Measurements from ENCODE around the gene DNAJB6. TPM values are rescaled to one million over a fixed set of nuclear protein-coding genes. Genes with fewer than 3 reads are reported as not detected.

The DNAJB6 gene
- total and polyA plus RNA-seq, 2 experiments from 2014 or later = 92.2 to 110 TPM

DNA sequence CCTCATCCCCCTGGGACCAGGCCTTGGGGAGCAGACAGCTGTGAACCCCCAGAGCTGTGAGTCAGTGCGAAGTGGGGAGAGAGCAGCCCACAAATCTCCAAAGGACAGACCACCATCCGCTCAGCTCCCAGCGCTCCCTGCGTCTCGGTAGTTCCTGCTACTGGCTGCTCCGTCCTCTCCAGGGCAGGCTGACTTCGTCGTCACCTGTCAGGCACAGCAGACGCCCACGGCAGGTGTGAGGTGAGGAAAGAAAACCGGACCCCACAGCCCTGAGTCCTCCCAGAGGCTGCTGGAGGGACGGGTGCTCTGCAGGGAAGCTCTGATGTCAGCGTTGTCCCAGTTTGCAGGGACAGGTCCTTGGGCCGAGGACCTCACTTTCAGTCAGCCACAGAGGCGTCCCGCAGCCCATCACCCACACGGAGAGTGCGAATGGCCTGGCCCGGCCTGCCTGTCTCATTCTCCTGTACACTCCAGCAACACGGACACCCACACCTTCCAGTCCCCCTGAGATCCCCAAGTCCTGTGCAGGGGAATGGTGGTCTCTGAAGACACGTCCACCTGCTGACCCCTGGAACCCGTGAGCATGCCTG, 95.2 kb downstream of the DNAJB6 start:
- H3K4me1 ChIP-seq (ENCODE audit: insufficient read depth) = no peaks in the 10 kb centered on the region
- H3K9me3 ChIP-seq (ENCODE audit: low read depth) = no peaks in the 10 kb centered on the region
- H3K27ac ChIP-seq = no peak overlapping the region
- no peaks in the 10 kb centered on the region for H3K9me2 ChIP-seq (replicated peaks; ENCODE audit: insufficient read depth)
- no peak for DNase-seq (ENCODE audit: low spot score)
- H2AFZ ChIP-seq = peak overlapping the region; percentile 76
- H3K4me2 ChIP-seq = peak overlapping the region; percentile 91
- H3K36me3 ChIP-seq (replicated peaks; ENCODE audit: insufficient read depth, low read depth) = no peaks in the 10 kb centered on the region
- no peak for TF ChIP-seq EZH2 (IDR thresholded peaks at IDR 0.05; ENCODE audit: borderline replicate concordance)
- TF ChIP-seq, protein P1, sequence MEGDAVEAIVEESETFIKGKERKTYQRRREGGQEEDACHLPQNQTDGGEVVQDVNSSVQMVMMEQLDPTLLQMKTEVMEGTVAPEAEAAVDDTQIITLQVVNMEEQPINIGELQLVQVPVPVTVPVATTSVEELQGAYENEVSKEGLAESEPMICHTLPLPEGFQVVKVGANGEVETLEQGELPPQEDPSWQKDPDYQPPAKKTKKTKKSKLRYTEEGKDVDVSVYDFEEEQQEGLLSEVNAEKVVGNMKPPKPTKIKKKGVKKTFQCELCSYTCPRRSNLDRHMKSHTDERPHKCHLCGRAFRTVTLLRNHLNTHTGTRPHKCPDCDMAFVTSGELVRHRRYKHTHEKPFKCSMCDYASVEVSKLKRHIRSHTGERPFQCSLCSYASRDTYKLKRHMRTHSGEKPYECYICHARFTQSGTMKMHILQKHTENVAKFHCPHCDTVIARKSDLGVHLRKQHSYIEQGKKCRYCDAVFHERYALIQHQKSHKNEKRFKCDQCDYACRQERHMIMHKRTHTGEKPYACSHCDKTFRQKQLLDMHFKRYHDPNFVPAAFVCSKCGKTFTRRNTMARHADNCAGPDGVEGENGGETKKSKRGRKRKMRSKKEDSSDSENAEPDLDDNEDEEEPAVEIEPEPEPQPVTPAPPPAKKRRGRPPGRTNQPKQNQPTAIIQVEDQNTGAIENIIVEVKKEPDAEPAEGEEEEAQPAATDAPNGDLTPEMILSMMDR (IDR thresholded peaks at IDR 0.05; ENCODE audit: poor library complexity) = no peak
- TF ChIP-seq EZH2phosphoT487 (IDR thresholded peaks at IDR 0.05; ENCODE audit: low read depth, severe bottlenecking, unreplicated experiment) = no peak
- H3K4me3 ChIP-seq = no peak overlapping the region
- no peaks in the 10 kb centered on the region for H3K79me2 ChIP-seq
- no peaks in the 10 kb centered on the region for H4K20me1 ChIP-seq (ENCODE audit: insufficient read depth, poor library complexity, severe bottlenecking)
- 80% methylated on average over 22 of the region's 22 CpGs for WGBS (ENCODE audit: low lambda C conversion rate, missing lambda C conversion rate)
- no peaks in the 10 kb centered on the region for H3K27me3 ChIP-seq

DNA sequence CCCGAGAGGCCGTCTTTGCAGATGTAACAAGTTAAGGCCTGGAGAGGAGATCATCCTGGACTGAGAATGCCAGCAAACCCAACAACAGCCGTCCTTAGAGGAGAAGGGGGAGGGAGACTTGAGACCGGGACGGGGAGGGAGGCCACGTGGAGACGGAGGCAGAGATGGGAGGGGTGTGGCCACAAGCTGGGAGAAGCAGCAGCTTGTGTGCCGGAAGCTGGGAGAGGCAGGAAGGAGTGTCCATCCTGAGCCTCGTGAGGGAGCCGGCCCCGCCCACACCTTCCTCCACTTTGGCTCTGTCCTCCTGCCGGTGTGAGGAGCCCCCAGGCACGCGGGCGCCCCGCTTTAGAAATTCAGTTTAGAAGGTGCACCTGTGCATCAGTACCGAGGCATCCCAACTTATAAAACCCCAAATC, 95.7 kb downstream of the DNAJB6 start:
- Histone ChIP-seq H3K9me2 (replicated peaks; ENCODE audit: insufficient read depth) (no peaks in the 10 kb centered on the region), H2AFZ (peak overlapping the region; percentile 76), H4K20me1 (ENCODE audit: insufficient read depth, poor library complexity, severe bottlenecking) (no peaks in the 10 kb centered on the region), H3K27me3 (no peaks in the 10 kb centered on the region), H3K4me1 (ENCODE audit: insufficient read depth) (no peaks in the 10 kb centered on the region), H3K79me2 (no peaks in the 10 kb centered on the region), H3K36me3 (replicated peaks; ENCODE audit: insufficient read depth, low read depth) (no peaks in the 10 kb centered on the region), H3K4me3 (peak overlapping the region; percentile 34), H3K27ac (peak overlapping the region; percentile 63), H3K9me3 (ENCODE audit: low read depth) (no peaks in the 10 kb centered on the region), H3K4me2 (peak overlapping the region; percentile 91)
- peak; percentile 88 for DNase-seq (ENCODE audit: low spot score)
- TF ChIP-seq, protein P1 (IDR thresholded peaks at IDR 0.05; ENCODE audit: poor library complexity) = no peak
- TF ChIP-seq EZH2phosphoT487 (IDR thresholded peaks at IDR 0.05; ENCODE audit: low read depth, severe bottlenecking, unreplicated experiment) (no peak), EZH2 (IDR thresholded peaks at IDR 0.05; ENCODE audit: borderline replicate concordance) (no peak)
- 19% methylated on average over 16 of the region's 17 CpGs for WGBS (ENCODE audit: low lambda C conversion rate, missing lambda C conversion rate)

DNA sequence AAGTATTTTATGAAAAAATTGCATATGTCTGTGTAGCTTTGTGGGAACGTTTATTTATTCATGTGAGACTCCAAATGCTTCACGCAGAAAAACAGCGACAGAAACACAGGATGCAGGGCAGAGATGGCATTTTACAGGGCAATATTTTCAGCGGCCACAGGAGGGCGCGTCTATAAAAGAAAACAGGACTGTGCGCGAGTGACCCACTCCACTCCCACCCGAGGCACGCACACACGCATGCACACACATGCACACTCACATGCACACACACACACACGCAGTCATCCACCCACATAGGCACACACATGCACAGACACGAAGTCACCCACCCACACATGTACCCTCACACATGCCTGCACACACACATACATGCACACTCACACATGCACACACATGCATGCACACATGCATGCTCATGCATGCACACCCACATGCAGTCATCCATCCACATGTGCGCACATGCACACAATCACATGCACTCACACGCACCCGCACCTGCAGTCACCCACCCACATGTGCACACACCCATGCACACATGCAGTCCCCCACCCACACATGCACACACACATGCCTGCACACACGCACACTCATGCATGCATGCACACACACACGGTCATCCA, 96.3 kb downstream of the DNAJB6 start:
- peak overlapping the region; percentile 91 for H3K4me2 ChIP-seq
- H4K20me1 ChIP-seq (ENCODE audit: insufficient read depth, poor library complexity, severe bottlenecking) = no peaks in the 10 kb centered on the region
- H3K4me1 ChIP-seq (ENCODE audit: insufficient read depth) = no peaks in the 10 kb centered on the region
- no peaks in the 10 kb centered on the region for H3K79me2 ChIP-seq
- peak overlapping the region; percentile 34 for H3K4me3 ChIP-seq
- 33% methylated on average over 18 of the region's 18 CpGs for WGBS (ENCODE audit: low lambda C conversion rate, missing lambda C conversion rate)
- no peaks in the 10 kb centered on the region for H3K36me3 ChIP-seq (replicated peaks; ENCODE audit: insufficient read depth, low read depth)
- H3K9me2 ChIP-seq (replicated peaks; ENCODE audit: insufficient read depth) = no peaks in the 10 kb centered on the region
- H3K27me3 ChIP-seq = no peaks in the 10 kb centered on the region
- peak; percentile 64 for DNase-seq (ENCODE audit: low spot score)
- H3K27ac ChIP-seq = peak overlapping the region; percentile 63
- H2AFZ ChIP-seq = peak overlapping the region; percentile 76
- TF ChIP-seq, protein P1 (IDR thresholded peaks at IDR 0.05; ENCODE audit: poor library complexity) = peak; percentile 83
- TF ChIP-seq EZH2phosphoT487 (IDR thresholded peaks at IDR 0.05; ENCODE audit: low read depth, severe bottlenecking, unreplicated experiment) (no peak), EZH2 (IDR thresholded peaks at IDR 0.05; ENCODE audit: borderline replicate concordance) (no peak)
- no peaks in the 10 kb centered on the region for H3K9me3 ChIP-seq (ENCODE audit: low read depth)

Data from hepatocyte (in vitro differentiated cells).